IMR-90 (cell line): Measurements from ENCODE around the gene B3GNT5. TPM values are rescaled to one million over a fixed set of nuclear protein-coding genes. Genes with fewer than 3 reads are reported as not detected.

Experiments used
- microRNA-seq, 2 experiments: library from miRNA; stranded (forward) in 1 of 2; unstranded in 1 of 2; fragments of 10-50 nt in 1 of 2; fragments of <30 nt in 1 of 2; gene quantifications in 1 of 2; microRNA quantifications in 1 of 2; one replicate each; pipeline versions ENCODE3 to v1.1.0; 2013 to 2020; ENCODE audit not compliant: insufficient read depth in 1 of 2, insufficient read length in 1 of 2, unreplicated experiment in 1 of 2
- polyA plus RNA-seq, 3 experiments: library from polyadenylated mRNA; depleted of rRNA; stranded (reverse); fragments of >200 nt; gene quantifications; 2 replicates each; pipeline ENCODE4 v1.2.3, GENCODE V29; 2012; ENCODE audit warnings: low replicate concordance in 1 of 3
- small RNA-seq, 5 experiments: library from RNA; depleted of rRNA; stranded (forward); fragments of <200 nt; gene quantifications; one replicate each; pipeline ENCODE3, GENCODE V24; 2012
- total RNA-seq: library from RNA; depleted of rRNA; stranded (reverse); fragments of >200 nt; gene quantifications from 2 replicates; pipeline ENCODE4 v1.2.3, GENCODE V29; 2012; rRNA removed

The B3GNT5 gene
- total and polyA plus RNA-seq, 2 of the 4 experiments (the other 2 are of a cell fraction), result 1.6 to 3.4 TPM

Small RNA genes lying within 50 kb of the gene (microRNA-seq; reads per million reads assigned to microRNA genes)
- not detected for gene RNA5SP151 (ENCODE audit: insufficient read depth, insufficient read length)

Small RNA genes lying within 50 kb of the gene (small RNA-seq; reads per million reads assigned to genes)
- 0 reads per million in 5 experiments for gene RNA5SP151

Other genes with a start within 250 kb of the B3GNT5 start
- 17.9 and 18.3 TPM in 2 replicates for gene MCCC1, start 153.8 kb upstream of the B3GNT5 start, total RNA-seq
- gene MCCC1, start 153.8 kb upstream of the B3GNT5 start, polyA plus RNA-seq (2012; rRNA removed), result 11.3 and 14.2 TPM in 2 replicates
- under 0.01 TPM in 1 of 2 replicates, not detected in the other for gene LAMP3, start 90.5 kb upstream of the B3GNT5 start, total RNA-seq
- 0.02 and 0.03 TPM in 2 replicates for gene LAMP3, start 90.5 kb upstream of the B3GNT5 start, polyA plus RNA-seq (2012; rRNA removed)
- under 0.01 TPM in 1 of 2 replicates, not detected in the other for gene MCF2L2, start 175.4 kb downstream of the B3GNT5 start, total RNA-seq
- 0.17 TPM in 1 of 2 replicates, not detected in the other for gene MCF2L2, start 175.4 kb downstream of the B3GNT5 start, polyA plus RNA-seq (2012; rRNA removed)